Measurements from ENCODE around the gene SDHC.
A peak's percentile ranks its signal among the peaks of the same experiment; 100 is the strongest.

The SDHC gene

GRCh38 chr1:161314201-161314981 lies at the start of gene SDHC:
SDHC (plus strand) TSS chr1:161314381; CDS start chr1:161314406, 25 bp downstream.
- DNase-seq = peak; percentile 87

- no peak for DNase-seq
Observed at GRCh38 chr1:161265305-161265704, 48.9 kb upstream of the SDHC start.

- no peak for DNase-seq
Observed at GRCh38 chr1:161266202-161266601, 48.0 kb upstream of the SDHC start.

GRCh38 chr1:161266836-161267235 lies 47.3 kb upstream of the SDHC start:
- DNase-seq = no peak

- peak; percentile 41 for DNase-seq
Observed at GRCh38 chr1:161267321-161267720, 46.9 kb upstream of the SDHC start.

GRCh38 chr1:161273402-161273801 lies 40.8 kb upstream of the SDHC start:
- DNase-seq = no peak

- no peak for DNase-seq
Observed at GRCh38 chr1:161274874-161275273, 39.3 kb upstream of the SDHC start.

GRCh38 chr1:161282991-161283390 lies 31.2 kb upstream of the SDHC start:
- no peak for DNase-seq

GRCh38 chr1:161285113-161285512 lies 29.1 kb upstream of the SDHC start:
- no peak for DNase-seq

GRCh38 chr1:161285521-161285920 lies 28.7 kb upstream of the SDHC start:
- DNase-seq = no peak

- DNase-seq = no peak
Observed at GRCh38 chr1:161287482-161288054, 26.6 kb upstream of the SDHC start.

- DNase-seq = no peak
Observed at GRCh38 chr1:161290779-161291178, 23.4 kb upstream of the SDHC start.

GRCh38 chr1:161297415-161297814 lies 16.8 kb upstream of the SDHC start:
- DNase-seq = no peak

GRCh38 chr1:161298116-161298515 lies 16.1 kb upstream of the SDHC start:
- peak; percentile 75 for DNase-seq

- DNase-seq = no peak
Observed at GRCh38 chr1:161299347-161299746, 14.8 kb upstream of the SDHC start.

GRCh38 chr1:161300478-161300877 lies 13.7 kb upstream of the SDHC start:
- DNase-seq = no peak

GRCh38 chr1:161304927-161305866 lies 9.0 kb upstream of the SDHC start:
- DNase-seq = no peak

GRCh38 chr1:161305867-161306519 lies 8.2 kb upstream of the SDHC start:
- peak; percentile 92 for DNase-seq

GRCh38 chr1:161307230-161307768 lies 6.9 kb upstream of the SDHC start:
- DNase-seq = peak; percentile 45

- DNase-seq = no peak
Observed at GRCh38 chr1:161307892-161308638, 6.1 kb upstream of the SDHC start.

- DNase-seq = no peak
Observed at GRCh38 chr1:161309868-161310267, 4.3 kb upstream of the SDHC start, which contains the start of gene MPZ. MPZ (minus strand) TSS chr1:161309968; CDS start chr1:161309905, 63 bp downstream.

All from inflammatory macrophage treated with lipopolysaccharide for 4 hours (primary cell).